GM21723 (cell line): Measurements from ENCODE around the gene TTC5.
"Not testable (repeated sequence)": the region's sequence is repeated elsewhere in the genome, so short reads cannot be mapped to it uniquely, and the experiment has no call there.

ENCODE experiments used
- ATAC-seq: cut with Tn5 transposase; IDR thresholded peaks from one replicate; pipeline ENCODE4 v1.9.1; 2021; ENCODE audit warnings: mild to moderate bottlenecking, moderate library complexity; ENCODE audit not compliant: unreplicated experiment

The TTC5 gene

GRCh38 chr14:20314026-20314425 lies 8.3 kb upstream of the TTC5 start:
- no peak for ATAC-seq

- ATAC-seq = no peak
These were observed 300 bp upstream of the TTC5 start for GRCh38 chr14:20306079-20306423.

GRCh38 chr14:20302042-20302755 lies 3.6 kb downstream of the TTC5 start:
- ATAC-seq = no peak

GRCh38 chr14:20295067-20295466 lies 10.7 kb downstream of the TTC5 start:
- peak; percentile 83 for ATAC-seq

GRCh38 chr14:20294636-20295035 lies 11.1 kb downstream of the TTC5 start:
- ATAC-seq = no peak

- ATAC-seq = not testable (repeated sequence)
These were observed 23.8 kb downstream of the TTC5 start for GRCh38 chr14:20281998-20282397.

GRCh38 chr14:20280265-20280664 lies 25.5 kb downstream of the TTC5 start:
- ATAC-seq = not testable (repeated sequence)

- no peak for ATAC-seq
These were observed 27.3 kb downstream of the TTC5 start for GRCh38 chr14:20278414-20278813.

GRCh38 chr14:20277409-20277808 lies 28.3 kb downstream of the TTC5 start:
- no peak for ATAC-seq

GRCh38 chr14:20274062-20274461 lies 31.7 kb downstream of the TTC5 start:
- no peak for ATAC-seq

GRCh38 chr14:20264361-20264760 lies 41.4 kb downstream of the TTC5 start:
- ATAC-seq = not testable (repeated sequence)

GRCh38 chr14:20262642-20263128 lies 43.1 kb downstream of the TTC5 start:
- no peak for ATAC-seq

- no peak for ATAC-seq
These were observed 58.0 kb downstream of the TTC5 start for GRCh38 chr14:20247646-20248246.
